ENCODE data around the gene EHBP1.

EHBP1 gene

DNA sequence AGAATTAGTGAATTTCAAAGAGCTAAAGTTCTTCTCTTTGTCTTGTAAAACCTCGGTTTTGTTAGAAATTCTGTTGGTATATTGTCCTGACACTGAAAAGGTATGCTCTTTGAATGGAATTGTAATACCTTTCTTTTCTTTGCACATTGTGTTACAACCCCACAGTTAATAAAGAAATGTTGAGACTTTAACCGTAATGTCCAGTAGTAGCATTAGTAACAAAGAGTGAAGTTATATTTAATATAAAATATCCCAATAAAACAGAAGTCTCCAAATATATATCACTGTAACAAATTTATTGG, 69.8 kb downstream of the EHBP1 start:
- no peak overlapping the region for H3K4me3 ChIP-seq (ENCODE audit: low read depth, low read length, poor library complexity, severe bottlenecking)
- no peaks in the 10 kb centered on the region for H3F3A ChIP-seq (ENCODE audit: insufficient read depth, low read length)
- H3K27me3 ChIP-seq (ENCODE audit: insufficient read depth, low read length) = no peaks in the 10 kb centered on the region
- H3K36me3 ChIP-seq (ENCODE audit: insufficient read depth, low read length) = no peaks in the 10 kb centered on the region
- TF ChIP-seq EZH2 (IDR thresholded peaks at IDR 0.05; ENCODE audit: borderline replicate concordance, low read length) = no peak
- TF ChIP-seq, protein P1, sequence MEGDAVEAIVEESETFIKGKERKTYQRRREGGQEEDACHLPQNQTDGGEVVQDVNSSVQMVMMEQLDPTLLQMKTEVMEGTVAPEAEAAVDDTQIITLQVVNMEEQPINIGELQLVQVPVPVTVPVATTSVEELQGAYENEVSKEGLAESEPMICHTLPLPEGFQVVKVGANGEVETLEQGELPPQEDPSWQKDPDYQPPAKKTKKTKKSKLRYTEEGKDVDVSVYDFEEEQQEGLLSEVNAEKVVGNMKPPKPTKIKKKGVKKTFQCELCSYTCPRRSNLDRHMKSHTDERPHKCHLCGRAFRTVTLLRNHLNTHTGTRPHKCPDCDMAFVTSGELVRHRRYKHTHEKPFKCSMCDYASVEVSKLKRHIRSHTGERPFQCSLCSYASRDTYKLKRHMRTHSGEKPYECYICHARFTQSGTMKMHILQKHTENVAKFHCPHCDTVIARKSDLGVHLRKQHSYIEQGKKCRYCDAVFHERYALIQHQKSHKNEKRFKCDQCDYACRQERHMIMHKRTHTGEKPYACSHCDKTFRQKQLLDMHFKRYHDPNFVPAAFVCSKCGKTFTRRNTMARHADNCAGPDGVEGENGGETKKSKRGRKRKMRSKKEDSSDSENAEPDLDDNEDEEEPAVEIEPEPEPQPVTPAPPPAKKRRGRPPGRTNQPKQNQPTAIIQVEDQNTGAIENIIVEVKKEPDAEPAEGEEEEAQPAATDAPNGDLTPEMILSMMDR (IDR thresholded peaks at IDR 0.05; ENCODE audit: low read length) = no peak
- no peaks in the 10 kb centered on the region for H4K20me1 ChIP-seq (ENCODE audit: insufficient read depth, low read length)
- no peak overlapping the region for H3K27ac ChIP-seq (ENCODE audit: low read depth, low read length, poor library complexity, severe bottlenecking)
- H3K9me3 ChIP-seq (ENCODE audit: low read length) = no peaks in the 10 kb centered on the region
- H3K4me1 ChIP-seq (ENCODE audit: insufficient read depth, low read length, severe bottlenecking) = no peaks in the 10 kb centered on the region
- H3K79me2 ChIP-seq (ENCODE audit: insufficient read depth, low read length) = no peaks in the 10 kb centered on the region
- H3K9ac ChIP-seq (ENCODE audit: low read length) = no peak overlapping the region
- H3K4me2 ChIP-seq (ENCODE audit: low read length) = no peak overlapping the region
- H2AFZ ChIP-seq (ENCODE audit: low read length) = no peak overlapping the region
- no peaks in the 10 kb centered on the region for H3K9me2 ChIP-seq (ENCODE audit: low read depth, low read length)

DNA sequence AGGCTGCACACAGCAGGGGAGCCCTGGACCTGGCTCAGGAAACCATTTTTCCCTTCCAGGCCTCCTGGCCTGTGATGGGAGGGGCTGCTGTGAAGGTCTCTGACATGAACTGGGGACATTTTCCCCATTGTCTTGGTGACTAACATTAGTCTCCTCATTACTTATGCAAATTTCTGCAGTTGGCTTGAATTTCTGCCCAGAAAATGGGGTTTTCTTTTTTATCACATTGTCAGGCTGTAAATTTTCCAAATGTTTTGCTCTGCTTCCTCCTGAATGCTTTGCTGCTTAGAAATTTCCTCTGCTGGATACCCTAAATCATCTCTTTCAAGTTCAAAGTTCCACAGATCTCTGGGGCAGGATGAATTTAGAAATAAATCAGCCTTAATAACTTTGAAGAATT, 78.2 kb downstream of the EHBP1 start:
- Histone ChIP-seq H3K4me3 (ENCODE audit: low read depth, low read length, poor library complexity, severe bottlenecking) (no peak overlapping the region), H3K9me3 (ENCODE audit: low read length) (peaks cover 4% of the 10 kb centered on the region; the same call in 1 of the 2 replicates), H3K27me3 (ENCODE audit: insufficient read depth, low read length) (no peaks in the 10 kb centered on the region), H3K4me1 (ENCODE audit: insufficient read depth, low read length, severe bottlenecking) (no peaks in the 10 kb centered on the region), H3K79me2 (ENCODE audit: insufficient read depth, low read length) (no peaks in the 10 kb centered on the region), H3K4me2 (ENCODE audit: low read length) (no peak overlapping the region), H3K9ac (ENCODE audit: low read length) (no peak overlapping the region), H3K9me2 (ENCODE audit: low read depth, low read length) (no peaks in the 10 kb centered on the region), H2AFZ (ENCODE audit: low read length) (no peak overlapping the region), H3F3A (ENCODE audit: insufficient read depth, low read length) (no peaks in the 10 kb centered on the region), H3K36me3 (ENCODE audit: insufficient read depth, low read length) (peaks cover 5% of the 10 kb centered on the region; the same call in 1 of the 2 replicates), H3K27ac (ENCODE audit: low read depth, low read length, poor library complexity, severe bottlenecking) (no peak overlapping the region), H4K20me1 (ENCODE audit: insufficient read depth, low read length) (no peaks in the 10 kb centered on the region)
- TF ChIP-seq, protein P1 (IDR thresholded peaks at IDR 0.05; ENCODE audit: low read length) = no peak
- TF ChIP-seq EZH2 (IDR thresholded peaks at IDR 0.05; ENCODE audit: borderline replicate concordance, low read length) = no peak

DNA sequence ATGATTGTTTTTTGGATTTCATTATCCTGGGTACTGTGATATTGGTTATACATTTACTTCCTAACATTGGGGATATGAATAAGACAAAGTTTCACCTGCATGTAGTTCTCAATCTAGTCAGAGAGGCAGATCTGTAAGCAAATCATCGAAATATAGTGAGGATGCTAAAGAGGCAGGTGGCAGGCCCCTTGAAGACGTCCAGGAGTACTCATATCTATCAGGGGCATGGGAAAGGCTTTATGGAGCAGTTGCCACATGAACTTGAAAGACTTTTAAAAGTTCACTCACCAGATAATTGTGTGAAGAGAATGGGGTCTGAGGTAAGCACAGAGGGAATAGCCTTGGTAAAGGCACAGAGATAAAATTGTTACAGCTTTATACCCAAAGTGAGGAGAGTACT, 78.8 kb downstream of the EHBP1 start:
- Histone ChIP-seq H3F3A (ENCODE audit: insufficient read depth, low read length) (no peaks in the 10 kb centered on the region), H3K27ac (ENCODE audit: low read depth, low read length, poor library complexity, severe bottlenecking) (no peak overlapping the region), H3K4me2 (ENCODE audit: low read length) (no peak overlapping the region), H3K4me1 (ENCODE audit: insufficient read depth, low read length, severe bottlenecking) (no peaks in the 10 kb centered on the region), H3K9me3 (ENCODE audit: low read length) (peaks cover 4% of the 10 kb centered on the region; the same call in 1 of the 2 replicates), H3K9ac (ENCODE audit: low read length) (no peak overlapping the region), H3K79me2 (ENCODE audit: insufficient read depth, low read length) (no peaks in the 10 kb centered on the region), H3K9me2 (ENCODE audit: low read depth, low read length) (no peaks in the 10 kb centered on the region), H3K36me3 (ENCODE audit: insufficient read depth, low read length) (peaks cover 5% of the 10 kb centered on the region; the same call in 1 of the 2 replicates), H3K27me3 (ENCODE audit: insufficient read depth, low read length) (no peaks in the 10 kb centered on the region), H3K4me3 (ENCODE audit: low read depth, low read length, poor library complexity, severe bottlenecking) (no peak overlapping the region), H2AFZ (ENCODE audit: low read length) (no peak overlapping the region), H4K20me1 (ENCODE audit: insufficient read depth, low read length) (no peaks in the 10 kb centered on the region)
- TF ChIP-seq, protein P1 (IDR thresholded peaks at IDR 0.05; ENCODE audit: low read length) = no peak
- no peak for TF ChIP-seq EZH2 (IDR thresholded peaks at IDR 0.05; ENCODE audit: borderline replicate concordance, low read length)
